Parathyroid adenoma (tissue), 2 donors: Measurements from ENCODE around the gene TC2N.

Experiments used
- H2AFZ ChIP-seq: fragments of 300-600 bp; sonication (generic); one replicate; pipeline ENCODE4 v1.7.0; 2017; ENCODE audit warnings: antibody characterized with exemption, mild to moderate bottlenecking
- H3K27ac ChIP-seq: fragments of 300-600 bp; sonication (generic); one replicate; pipeline ENCODE4 v1.7.0; 2017
- H3K27me3 ChIP-seq: fragments of 300-600 bp; sonication (generic); one replicate; pipeline ENCODE4 v1.7.0; 2017; ENCODE audit warnings: low read length; ENCODE audit not compliant: control insufficient read depth, insufficient read depth
- H3K36me3 ChIP-seq: fragments of 300-600 bp; sonication (generic); one replicate; pipeline ENCODE4 v1.7.0; 2017; ENCODE audit warnings: low read length; ENCODE audit not compliant: control insufficient read depth, insufficient read depth
- H3K4me1 ChIP-seq: fragments of 300-600 bp; sonication (generic); one replicate; pipeline ENCODE4 v1.7.0; 2017; ENCODE audit warnings: control low read depth
- H3K4me2 ChIP-seq: fragments of 300-600 bp; sonication (generic); one replicate; pipeline ENCODE4 v1.7.0; 2017; ENCODE audit warnings: low read length
- H3K4me3 ChIP-seq: fragments of 300-600 bp; sonication (generic); one replicate; pipeline ENCODE4 v1.7.0; 2017; ENCODE audit warnings: low read depth, low read length
- H3K79me2 ChIP-seq: fragments of 300-600 bp; sonication (generic); one replicate; pipeline ENCODE4 v1.7.0; 2017; ENCODE audit warnings: control low read depth
- H3K9ac ChIP-seq: fragments of 300-600 bp; sonication (generic); one replicate; pipeline ENCODE4 v1.7.0; 2017; ENCODE audit warnings: mild to moderate bottlenecking
- H3K9me3 ChIP-seq: fragments of 300-600 bp; sonication (generic); one replicate; pipeline ENCODE4 v1.7.0; 2017; ENCODE audit warnings: low read length; ENCODE audit not compliant: control insufficient read depth
- CTCF ChIP-seq: fragments of 300-600 bp; sonication (generic); IDR thresholded peaks from one replicate; pipeline ENCODE4 v1.7.0; 2017; ENCODE audit warnings: antibody characterized with exemption, mild to moderate bottlenecking
- donor health status: primary hyperparathyroidism.

The TC2N gene

GRCh38 chr14:91835920-91836843 lies 31.2 kb downstream of the TC2N start:
- Histone ChIP-seq H2AFZ (peak overlapping the region; percentile 86), H3K79me2 (peaks cover 21% of the 10 kb centered on the region), H3K4me3 (peak overlapping the region; percentile 74), H3K27me3 (no peaks in the 10 kb centered on the region), H3K36me3 (no peaks in the 10 kb centered on the region), H3K4me1 (peaks cover 17% of the 10 kb centered on the region), H3K9me3 (no peaks in the 10 kb centered on the region), H3K9ac (peak overlapping the region; percentile 99), H3K27ac (peak overlapping the region; percentile 99), H3K4me2 (peak overlapping the region; percentile 80)
- peak; percentile 38 for TF ChIP-seq CTCF

- no peaks in the 10 kb centered on the region for H3K36me3 ChIP-seq
- H3K9ac ChIP-seq: peak overlapping the region; percentile 99
- TF ChIP-seq CTCF: no peak
- H3K27ac ChIP-seq: peak overlapping the region; percentile 99
- H3K4me1 ChIP-seq: peaks cover 17% of the 10 kb centered on the region
- H3K79me2 ChIP-seq: peaks cover 21% of the 10 kb centered on the region
- no peaks in the 10 kb centered on the region for H3K27me3 ChIP-seq
- peak overlapping the region; percentile 74 for H3K4me3 ChIP-seq
- no peaks in the 10 kb centered on the region for H3K9me3 ChIP-seq
- H2AFZ ChIP-seq: peak overlapping the region; percentile 86
- peak overlapping the region; percentile 68 for H3K4me2 ChIP-seq
Observed at GRCh38 chr14:91835197-91835919, 32.0 kb downstream of the TC2N start.

- no peak overlapping the region for H3K4me3 ChIP-seq
Observed at GRCh38 chr14:91834571-91834970, 32.8 kb downstream of the TC2N start.

GRCh38 chr14:91831337-91831736 lies 36.0 kb downstream of the TC2N start:
- peak overlapping the region; percentile 77 for H3K27ac ChIP-seq
- H3K79me2 ChIP-seq: peaks cover 29% of the 10 kb centered on the region
- no peak overlapping the region for H2AFZ ChIP-seq
- H3K4me2 ChIP-seq: peak overlapping the region; percentile 19
- H3K4me1 ChIP-seq: peaks cover 13% of the 10 kb centered on the region
- H3K36me3 ChIP-seq: no peaks in the 10 kb centered on the region
- no peak for TF ChIP-seq CTCF
- H3K4me3 ChIP-seq: no peak overlapping the region
- H3K27me3 ChIP-seq: no peaks in the 10 kb centered on the region
- H3K9me3 ChIP-seq: no peaks in the 10 kb centered on the region
- H3K9ac ChIP-seq: no peak overlapping the region

More at GRCh38 chr14:91834571-91834970, 32.8 kb downstream of the TC2N start:
- no peak overlapping the region for H2AFZ ChIP-seq
- peaks cover 21% of the 10 kb centered on the region for H3K79me2 ChIP-seq
- H3K4me1 ChIP-seq: peaks cover 20% of the 10 kb centered on the region
- peak overlapping the region; percentile 99 for H3K9ac ChIP-seq
- no peak overlapping the region for H3K4me2 ChIP-seq
- H3K27me3 ChIP-seq: no peaks in the 10 kb centered on the region
- no peaks in the 10 kb centered on the region for H3K9me3 ChIP-seq
- TF ChIP-seq CTCF: peak; percentile 5
- H3K36me3 ChIP-seq: no peaks in the 10 kb centered on the region
- peak overlapping the region; percentile 99 for H3K27ac ChIP-seq
